Fibroblast of mammary gland (primary cell): ENCODE results near the gene PEX11A.

Experiments used
- DNase-seq: peaks from one replicate; pipeline ENCODE4 v3.0.0-alpha.2; 2010; ENCODE audit warnings: low read depth
- H3K4me3 ChIP-seq: 2 replicates; pipeline ENCODE4 v1.5.1; 2011; ENCODE audit warnings: low read depth, mild to moderate bottlenecking, low read length, moderate library complexity; ENCODE audit not compliant: control insufficient read depth
- CTCF ChIP-seq: conservative IDR thresholded peaks from 2 replicates; pipeline ENCODE4 v1.5.1; 2011; ENCODE audit warnings: low read depth, low read length, inconsistent platforms; ENCODE audit not compliant: control insufficient read depth, insufficient read depth

Gene PEX11A

GRCh38 chr15:89666184-89666857 lies 24.2 kb downstream of the PEX11A start:
- TF ChIP-seq CTCF = no peak
- H3K4me3 ChIP-seq = peak overlapping the region; percentile 8
- DNase-seq = no peak

GRCh38 chr15:89665449-89666181 lies 24.9 kb downstream of the PEX11A start:
- TF ChIP-seq CTCF = no peak
- peak; percentile 57 for DNase-seq
- H3K4me3 ChIP-seq = peak overlapping the region; percentile 29

GRCh38 chr15:89664441-89665350 lies 25.9 kb downstream of the PEX11A start:
- DNase-seq = no peak
- TF ChIP-seq CTCF = no peak
- H3K4me3 ChIP-seq = peak overlapping the region; percentile 29

GRCh38 chr15:89662893-89663626 lies 27.5 kb downstream of the PEX11A start:
- TF ChIP-seq CTCF = no peak
- DNase-seq = peak; percentile 94

GRCh38 chr15:89660556-89660955 lies 30.0 kb downstream of the PEX11A start:
- no peak for TF ChIP-seq CTCF
- no peak for DNase-seq
- no peak overlapping the region for H3K4me3 ChIP-seq

More at GRCh38 chr15:89662893-89663626, 27.5 kb downstream of the PEX11A start:
- peak overlapping the region; percentile 47 for H3K4me3 ChIP-seq

GRCh38 chr15:89659295-89659694 lies 31.3 kb downstream of the PEX11A start:
- DNase-seq = no peak
- H3K4me3 ChIP-seq = no peak overlapping the region
- TF ChIP-seq CTCF = no peak
